Esophagus squamous epithelium (tissue), 5 donors: Measurements from ENCODE around the gene MFAP2. TPM values are rescaled to one million over a fixed set of nuclear protein-coding genes. Genes with fewer than 3 reads are reported as not detected.
A peak's percentile ranks its signal among the peaks of the same experiment; 100 is the strongest.

Source experiments
- DNase-seq: peaks from one replicate; lab custom pipeline; 2025; lab: John Stamatoyannopoulos, UW
- H3K27ac ChIP-seq, 4 donors: fragments of 200-600 bp; sonication (generic); one replicate each; pipeline ENCODE4 v1.5.1; 2016 to 2019; ENCODE audit warnings: mild to moderate bottlenecking in 1 of 4
- H3K27me3 ChIP-seq, 4 donors: fragments of 200-600 bp; sonication (generic); 1 replicate in 3 of 4; 2 replicates in 1 of 4; pipeline versions ENCODE4 v1.5.1 to v1.6.0; 2017 to 2021; ENCODE audit warnings: antibody characterized with exemption in 1 of 4
- H3K36me3 ChIP-seq, 3 donors: fragments of 200-600 bp; sonication (generic); one replicate each; pipeline ENCODE4 v1.5.1; 2016 to 2019
- H3K4me1 ChIP-seq, 3 donors: fragments of 200-600 bp; sonication (generic); one replicate each; pipeline ENCODE4 v1.5.1; 2017 to 2019
- H3K4me3 ChIP-seq, 4 donors: fragments of 200-600 bp; sonication (generic); 1 replicate in 3 of 4; 2 replicates in 1 of 4; pipeline ENCODE4 v1.5.1; 2016 to 2019; ENCODE audit warnings: mild to moderate bottlenecking in 2 of 4, moderate library complexity in 1 of 4
- H3K9me3 ChIP-seq, 3 donors: fragments of 200-600 bp; sonication (generic); one replicate each; pipeline ENCODE4 v1.5.1; 2016 to 2019
- CTCF ChIP-seq, 6 experiments: fragments of 450-650 bp in 4 of 6; fragments of 200-600 bp in 2 of 6; sonication (generic) in 2 of 6; IDR thresholded peaks; one replicate each; pipeline ENCODE4 v1.5.1; 2016 to 2019; ENCODE audit warnings: antibody characterized with exemption in 6 of 6, mild to moderate bottlenecking in 4 of 6, moderate library complexity in 4 of 6
- POLR2A ChIP-seq, 4 donors: fragments of 450-650 bp; IDR thresholded peaks; one replicate each; pipeline ENCODE4 v1.6.1; 2017; ENCODE audit warnings: antibody characterized with exemption in 4 of 4, mild to moderate bottlenecking in 4 of 4, moderate library complexity in 3 of 4
- WGBS, 2 donors: methylation state at CpG; one replicate each; pipeline ENCODE4 v1.1.5; 2018; 5-methylcytosine and 5-hydroxymethylcytosine counted together
- intact Hi-C: fragments of 100-400 bp; cut with DNase I; formaldehyde crosslinking; loops from one replicate; pipeline ENCODE4 v1.15.0; 2022
- total RNA-seq, 4 donors: library from RNA; depleted of rRNA; stranded (reverse); fragments of >200 nt; gene quantifications; one replicate each; pipeline ENCODE4 v1.1.0, GENCODE V29; 2016
- donor health status: DM: yes; HTN: yes; CAD: no.

The MFAP2 gene
- total RNA-seq, 4 donors from 2014 or later = 0.70 to 10.5 (median 4.2) TPM; not detected in 1

GRCh38 chr1:16961297-16962133 is 18.9 kb downstream of the MFAP2 start:
- no peaks in the 10 kb centered on the region for H3K27me3 ChIP-seq
- H3K4me1 ChIP-seq = peaks cover 0 to 17% (median 0%) of the 10 kb centered on the region in 3 donors
- peak overlapping the region in 1 of 4 donors; percentile 69 for H3K27ac ChIP-seq
- H3K4me3 ChIP-seq = peak overlapping the region in 3 of 4 donors; percentile 27 to 68 (median 50)
- H3K9me3 ChIP-seq = no peaks in the 10 kb centered on the region
- intact Hi-C loops = loop anchor here (5.0 kb wide), 1 partner anchor 81 kb away; no protein-coding TSS in a partner anchor
- no peak for DNase-seq
- peaks cover 0 to 62% (median 9%) of the 10 kb centered on the region in 3 donors for H3K36me3 ChIP-seq
- TF ChIP-seq POLR2A (IDR thresholded peaks at IDR 0.05) (no peak), CTCF (IDR thresholded peaks at IDR 0.05) (no peak)
- 91 to 93% methylated on average over 14 of the region's 14 CpGs for whole genome bisulfite sequencing, 2 donors

GRCh38 chr1:16960560-16961296 is 19.7 kb downstream of the MFAP2 start:
- Histone ChIP-seq H3K4me1 (peaks cover 0 to 16% (median 0%) of the 10 kb centered on the region in 3 donors), H3K27ac (peak overlapping the region; percentile 11 to 69 (median 47)), H3K27me3 (no peaks in the 10 kb centered on the region), H3K4me3 (peak overlapping the region; percentile 6 to 68 (median 38)), H3K36me3 (peaks cover 0 to 62% (median 3%) of the 10 kb centered on the region in 3 donors), H3K9me3 (no peaks in the 10 kb centered on the region)
- intact Hi-C loops = loop anchor here (5.0 kb wide), 1 partner anchor 82 kb away; no protein-coding TSS in a partner anchor
- WGBS, 2 donors = 23 to 45% methylated on average over 23 to 24 of the region's 57 CpGs
- DNase-seq = no peak
- TF ChIP-seq POLR2A (IDR thresholded peaks at IDR 0.05) = no peak
- TF ChIP-seq CTCF (IDR thresholded peaks at IDR 0.05) = peak; percentile 39 to 66 (median 52)

- 96% methylated on average over 11 of the region's 12 CpGs; no CpG with 5 or more reads in 1 of the 2 donors for WGBS, 2 donors
- no peak for DNase-seq
- no peaks in the 10 kb centered on the region for H3K27me3 ChIP-seq
- no peak overlapping the region for H3K4me3 ChIP-seq
- TF ChIP-seq POLR2A (IDR thresholded peaks at IDR 0.05) (no peak), CTCF (IDR thresholded peaks at IDR 0.05) (no peak)
- H3K27ac ChIP-seq = no peak overlapping the region
- H3K36me3 ChIP-seq = peaks cover 0 to 65% (median 5%) of the 10 kb centered on the region in 3 donors
- H3K4me1 ChIP-seq = peaks cover 0 to 16% (median 0%) of the 10 kb centered on the region in 3 donors
- intact Hi-C loops = no loop called here
- no peaks in the 10 kb centered on the region for H3K9me3 ChIP-seq
Measured at GRCh38 chr1:16958475-16958874, 21.9 kb downstream of the MFAP2 start.

- no peaks in the 10 kb centered on the region for H3K9me3 ChIP-seq
- H3K27ac ChIP-seq = no peak overlapping the region
- H3K4me1 ChIP-seq = peaks cover 0 to 16% (median 0%) of the 10 kb centered on the region in 3 donors
- intact Hi-C loops = no loop called here
- no peak for DNase-seq
- no peaks in the 10 kb centered on the region for H3K27me3 ChIP-seq
- 78 to 88% methylated on average over 2 to 8 of the region's 8 CpGs for WGBS, 2 donors
- no peak overlapping the region for H3K4me3 ChIP-seq
- H3K36me3 ChIP-seq = peaks cover 0 to 57% (median 5%) of the 10 kb centered on the region in 3 donors
- TF ChIP-seq POLR2A (IDR thresholded peaks at IDR 0.05) (no peak), CTCF (IDR thresholded peaks at IDR 0.05) (no peak)
Measured at GRCh38 chr1:16957731-16958130, 22.7 kb downstream of the MFAP2 start.
